Skeletal muscle tissue (tissue), 4 donors: ENCODE results near the gene CDC42BPA. TPM values are rescaled to one million over a fixed set of nuclear protein-coding genes. Genes with fewer than 3 reads are reported as not detected.
"Not testable (repeated sequence)": the region's sequence is repeated elsewhere in the genome, so short reads cannot be mapped to it uniquely, and the experiment has no call there.

ENCODE experiments used
- H3K27ac ChIP-seq: one replicate; pipeline ENCODE4 v1.7.0; 2013; ENCODE audit warnings: mild to moderate bottlenecking, low read depth, low read length, inconsistent platforms
- H3K27me3 ChIP-seq, 3 donors: one replicate each; pipeline ENCODE4 v1.7.0; 2013; ENCODE audit warnings: low read length in 3 of 3; ENCODE audit not compliant: control insufficient read depth in 3 of 3, insufficient read depth in 3 of 3
- H3K36me3 ChIP-seq, 3 donors: one replicate each; pipeline ENCODE4 v1.7.0; 2013; ENCODE audit warnings: low read length in 3 of 3; ENCODE audit not compliant: control insufficient read depth in 3 of 3, insufficient read depth in 3 of 3
- H3K4me1 ChIP-seq, 3 donors: one replicate each; pipeline ENCODE4 v1.7.0; 2013; ENCODE audit warnings: low read length in 3 of 3, mild to moderate bottlenecking in 3 of 3; ENCODE audit not compliant: control insufficient read depth in 3 of 3, insufficient read depth in 3 of 3
- H3K4me3 ChIP-seq, 3 donors: one replicate each; pipeline ENCODE4 v1.7.0; 2013; ENCODE audit warnings: low read length in 3 of 3
- H3K9ac ChIP-seq, 3 donors: one replicate each; pipeline ENCODE4 v1.7.0; 2013; ENCODE audit warnings: low read length in 3 of 3, mild to moderate bottlenecking in 3 of 3, moderate library complexity in 2 of 3, low read depth in 1 of 3
- H3K9me3 ChIP-seq, 3 donors: one replicate each; pipeline ENCODE4 v1.7.0; 2013; ENCODE audit warnings: low read length in 3 of 3; ENCODE audit not compliant: control insufficient read depth in 3 of 3
- total RNA-seq: library from RNA; depleted of rRNA; stranded (reverse); fragments of >200 nt; gene quantifications from one replicate; pipeline ENCODE4 v1.2.3, GENCODE V29; 2014
- donor health status: Osteomylitis.

Gene CDC42BPA
- total RNA-seq, 1 donor from 2014 or later = 44.4 TPM

DNA sequence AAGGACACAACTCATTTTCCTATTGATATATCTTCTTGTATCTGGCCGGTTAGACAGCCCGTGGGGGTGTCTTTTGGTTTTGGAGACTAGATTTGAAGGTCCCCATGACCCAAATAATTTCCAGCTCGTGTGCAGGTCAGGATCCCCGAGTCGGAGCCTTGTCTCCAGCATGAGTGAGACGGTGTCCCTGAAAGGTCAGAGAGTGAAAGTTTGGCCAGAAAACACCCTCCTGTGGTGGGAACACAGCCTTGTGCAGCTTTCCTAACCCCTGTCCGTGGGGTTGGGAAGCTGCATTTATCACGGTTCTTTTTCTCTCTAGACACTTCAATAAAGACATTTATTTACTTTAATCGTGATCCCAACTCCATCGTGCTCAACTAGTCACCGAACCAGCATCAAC lies 360.6 kb downstream of the CDC42BPA start:
- H3K9ac ChIP-seq = peak overlapping the region in 2 of 3 donors; percentile 24 to 35
- H3K4me1 ChIP-seq = peaks cover 42 to 75% (median 59%) of the 10 kb centered on the region in 3 donors
- peaks cover 6 to 32% (median 22%) of the 10 kb centered on the region in 3 donors for H3K36me3 ChIP-seq
- H3K9me3 ChIP-seq = peaks cover 0 to 5% (median 0%) of the 10 kb centered on the region in 3 donors
- H3K4me3 ChIP-seq = peak overlapping the region in 2 of 3 donors; percentile 2 to 38
- peak overlapping the region; percentile 73 for H3K27ac ChIP-seq
- no peaks in the 10 kb centered on the region for H3K27me3 ChIP-seq

DNA sequence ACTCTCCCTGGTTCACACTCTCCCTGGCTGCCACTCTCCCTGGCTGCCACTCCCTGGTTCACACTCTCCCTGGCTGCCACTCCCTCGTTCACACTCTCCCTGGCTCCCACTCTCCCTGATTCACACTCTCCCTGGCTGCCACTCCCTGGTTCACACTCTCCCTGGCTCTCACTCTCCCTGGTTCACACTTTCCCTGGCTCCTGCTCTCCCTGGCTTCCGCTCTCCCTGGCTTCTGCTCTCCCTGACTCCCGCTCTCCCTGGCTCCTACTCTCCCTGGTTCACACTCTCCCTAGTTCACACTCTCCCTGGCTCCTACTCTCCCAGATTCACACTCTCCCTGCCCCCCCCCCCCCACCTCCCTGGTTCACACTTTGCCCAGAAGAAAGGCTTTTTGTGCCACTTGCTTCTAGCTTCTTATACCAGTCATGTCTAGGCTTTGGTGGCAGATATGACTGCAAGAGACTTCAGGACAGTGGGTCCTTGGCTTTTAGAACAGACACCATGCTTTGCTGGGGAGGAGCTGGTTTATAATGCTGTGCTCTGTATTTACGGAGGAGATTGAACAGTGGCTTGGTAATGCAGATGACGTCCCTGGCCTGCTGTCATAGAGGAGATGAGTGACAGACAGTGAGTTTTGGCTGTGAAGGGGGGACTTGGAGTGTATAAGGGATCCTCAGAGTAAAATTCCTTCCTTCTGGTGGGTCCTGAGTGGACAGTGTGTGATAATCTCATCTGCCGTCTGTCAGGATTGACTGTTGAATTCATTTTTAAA lies 361.2 kb downstream of the CDC42BPA start:
- H3K27ac ChIP-seq = peak overlapping the region; percentile 73
- H3K36me3 ChIP-seq = peaks cover 0 to 26% (median 16%) of the 10 kb centered on the region in 3 donors
- H3K4me1 ChIP-seq = peaks cover 36 to 71% (median 53%) of the 10 kb centered on the region in 3 donors
- peak overlapping the region in 2 of 3 donors; percentile 24 to 55 for H3K9ac ChIP-seq
- no peaks in the 10 kb centered on the region for H3K27me3 ChIP-seq
- peak overlapping the region in 2 of 3 donors; percentile 2 to 17 for H3K4me3 ChIP-seq
- H3K9me3 ChIP-seq = peaks cover 0 to 5% (median 0%) of the 10 kb centered on the region in 3 donors

DNA sequence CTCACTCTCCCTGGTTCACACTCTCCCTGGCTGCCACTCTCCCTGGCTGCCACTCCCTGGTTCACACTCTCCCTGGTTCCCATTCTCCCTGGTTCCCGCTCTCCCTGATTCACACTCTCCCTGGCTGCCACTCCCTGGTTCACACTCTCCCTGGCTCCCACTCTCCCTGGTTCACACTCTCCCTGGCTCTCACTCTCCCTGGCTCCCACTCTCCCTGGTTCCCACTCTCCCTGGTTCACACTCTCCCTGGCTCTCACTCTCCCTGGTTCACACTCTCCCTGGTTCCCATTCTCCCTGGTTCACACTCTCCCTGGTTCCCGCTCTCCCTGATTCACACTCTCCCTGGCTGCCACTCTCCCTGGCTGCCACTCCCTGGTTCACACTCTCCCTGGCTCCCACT lies 362.4 kb downstream of the CDC42BPA start:
- not testable (repeated sequence) for H3K27ac ChIP-seq, H3K4me3 ChIP-seq, H3K9ac ChIP-seq, H3K27me3 ChIP-seq, H3K9me3 ChIP-seq
- Histone ChIP-seq H3K36me3 (peaks cover 0 to 17% (median 6%) of the 10 kb centered on the region in 3 donors), H3K4me1 (peaks cover 32 to 71% (median 58%) of the 10 kb centered on the region in 3 donors)

DNA sequence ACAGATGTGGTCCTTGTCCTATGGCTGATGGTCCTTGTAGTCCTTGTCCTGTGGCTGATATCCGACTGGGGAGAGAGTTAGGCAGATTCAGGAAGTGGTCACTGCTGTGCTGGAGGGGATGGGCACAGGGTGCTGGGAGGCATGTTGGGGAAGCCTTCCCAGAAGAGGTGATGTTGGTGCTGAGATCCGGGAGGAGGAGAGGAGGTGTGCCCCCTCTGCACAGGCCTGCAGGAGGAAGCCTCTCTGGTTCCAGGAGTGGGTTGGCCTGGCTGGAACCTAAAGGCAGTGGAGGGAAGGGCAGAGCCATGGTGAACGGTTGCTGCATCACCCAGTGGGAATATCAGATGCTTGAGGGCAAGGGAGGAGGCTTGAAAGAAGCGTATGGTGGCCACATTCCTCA lies 363.5 kb downstream of the CDC42BPA start:
- Histone ChIP-seq H3K9ac (no peak overlapping the region), H3K36me3 (peaks cover 0 to 23% (median 9%) of the 10 kb centered on the region in 3 donors), H3K4me3 (peak overlapping the region in 2 of 3 donors; percentile 5 to 22), H3K9me3 (peaks cover 0 to 5% (median 0%) of the 10 kb centered on the region in 3 donors), H3K4me1 (peaks cover 40 to 70% (median 57%) of the 10 kb centered on the region in 3 donors), H3K27me3 (no peaks in the 10 kb centered on the region), H3K27ac (no peak overlapping the region)

DNA sequence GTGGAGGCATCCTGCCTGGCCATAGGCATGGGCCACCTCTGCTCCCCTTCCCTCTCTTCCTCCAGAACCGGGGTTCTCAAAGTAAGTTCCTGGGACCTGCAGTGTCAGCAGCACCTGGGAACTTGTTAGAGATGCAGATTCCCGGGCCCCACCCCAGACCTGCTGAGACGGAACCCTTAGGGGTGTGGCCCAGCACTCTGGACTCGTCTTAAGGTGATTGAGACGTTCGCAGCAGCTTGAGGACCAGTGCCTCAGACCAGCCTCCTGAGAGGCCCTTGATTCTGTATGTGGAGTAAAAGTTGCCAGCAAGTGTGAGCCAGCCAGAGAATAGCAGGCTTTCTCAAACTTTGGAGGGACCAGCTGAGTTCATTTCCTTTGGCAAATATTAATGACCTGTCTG lies 364.0 kb downstream of the CDC42BPA start:
- H3K27me3 ChIP-seq = no peaks in the 10 kb centered on the region
- no peak overlapping the region for H3K4me3 ChIP-seq
- peaks cover 41 to 70% (median 59%) of the 10 kb centered on the region in 3 donors for H3K4me1 ChIP-seq
- H3K9ac ChIP-seq = no peak overlapping the region
- no peak overlapping the region for H3K27ac ChIP-seq
- peaks cover 0 to 5% (median 0%) of the 10 kb centered on the region in 3 donors for H3K9me3 ChIP-seq
- H3K36me3 ChIP-seq = peaks cover 0 to 27% (median 9%) of the 10 kb centered on the region in 3 donors

DNA sequence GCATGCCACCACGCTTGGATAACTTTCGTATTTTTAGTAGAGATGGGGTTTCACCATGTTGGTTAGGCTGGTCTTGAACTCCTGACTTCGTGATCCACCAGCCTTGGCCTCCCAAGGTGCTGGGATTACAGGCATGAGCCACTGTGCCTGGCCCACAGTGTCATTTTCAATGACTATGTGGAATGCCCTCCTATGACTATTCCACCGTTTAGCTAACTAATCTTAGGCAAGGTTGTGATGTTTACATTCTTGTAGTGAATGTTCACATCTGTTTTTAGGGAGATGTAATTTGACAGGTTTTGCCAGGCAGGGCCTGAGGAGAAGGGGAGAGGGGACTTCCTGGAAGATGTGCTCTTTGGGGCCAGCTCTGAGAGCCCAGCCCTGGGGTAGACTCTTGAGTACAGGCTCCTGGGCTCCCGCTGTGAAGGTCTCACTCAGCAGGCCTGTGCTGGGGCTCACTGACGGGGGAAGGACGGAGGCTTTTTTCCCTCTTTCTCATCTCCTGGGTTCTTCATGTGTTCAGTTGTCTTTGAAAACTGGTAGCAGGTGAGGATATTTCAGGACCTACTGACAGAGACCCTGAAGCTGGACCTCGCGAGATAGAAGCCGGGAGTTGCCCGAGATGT lies 365.0 kb downstream of the CDC42BPA start:
- Histone ChIP-seq H3K4me3 (no peak overlapping the region), H3K9ac (peak overlapping the region in 1 of 3 donors; percentile 20), H3K9me3 (peaks cover 0 to 5% (median 0%) of the 10 kb centered on the region in 3 donors), H3K4me1 (peaks cover 41 to 70% (median 55%) of the 10 kb centered on the region in 3 donors), H3K36me3 (peaks cover 1 to 30% (median 9%) of the 10 kb centered on the region in 3 donors), H3K27me3 (no peaks in the 10 kb centered on the region), H3K27ac (peak overlapping the region; percentile 6)

DNA sequence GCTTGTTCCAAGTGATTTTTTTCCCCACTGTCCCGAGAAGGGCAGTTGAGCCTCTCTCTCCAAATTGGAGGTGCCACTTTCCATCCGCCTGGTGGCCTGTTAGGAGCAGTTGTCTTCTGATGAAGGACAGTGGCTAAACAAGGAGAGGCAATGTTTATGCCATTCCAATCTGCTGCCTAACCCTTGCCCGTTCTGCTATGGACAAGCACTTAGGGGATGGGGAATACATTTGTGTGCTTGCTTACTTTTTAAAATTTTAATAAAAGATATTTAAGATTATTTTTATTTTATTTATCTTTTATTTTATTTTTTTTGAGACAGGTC lies 366.2 kb downstream of the CDC42BPA start:
- H3K4me1 ChIP-seq = peaks cover 33 to 65% (median 46%) of the 10 kb centered on the region in 3 donors
- H3K27me3 ChIP-seq = no peaks in the 10 kb centered on the region
- H3K9me3 ChIP-seq = peaks cover 0 to 5% (median 4%) of the 10 kb centered on the region in 3 donors
- no peak overlapping the region for H3K9ac ChIP-seq
- H3K36me3 ChIP-seq = peaks cover 5 to 33% (median 9%) of the 10 kb centered on the region in 3 donors
- no peak overlapping the region for H3K27ac ChIP-seq
- no peak overlapping the region for H3K4me3 ChIP-seq

DNA sequence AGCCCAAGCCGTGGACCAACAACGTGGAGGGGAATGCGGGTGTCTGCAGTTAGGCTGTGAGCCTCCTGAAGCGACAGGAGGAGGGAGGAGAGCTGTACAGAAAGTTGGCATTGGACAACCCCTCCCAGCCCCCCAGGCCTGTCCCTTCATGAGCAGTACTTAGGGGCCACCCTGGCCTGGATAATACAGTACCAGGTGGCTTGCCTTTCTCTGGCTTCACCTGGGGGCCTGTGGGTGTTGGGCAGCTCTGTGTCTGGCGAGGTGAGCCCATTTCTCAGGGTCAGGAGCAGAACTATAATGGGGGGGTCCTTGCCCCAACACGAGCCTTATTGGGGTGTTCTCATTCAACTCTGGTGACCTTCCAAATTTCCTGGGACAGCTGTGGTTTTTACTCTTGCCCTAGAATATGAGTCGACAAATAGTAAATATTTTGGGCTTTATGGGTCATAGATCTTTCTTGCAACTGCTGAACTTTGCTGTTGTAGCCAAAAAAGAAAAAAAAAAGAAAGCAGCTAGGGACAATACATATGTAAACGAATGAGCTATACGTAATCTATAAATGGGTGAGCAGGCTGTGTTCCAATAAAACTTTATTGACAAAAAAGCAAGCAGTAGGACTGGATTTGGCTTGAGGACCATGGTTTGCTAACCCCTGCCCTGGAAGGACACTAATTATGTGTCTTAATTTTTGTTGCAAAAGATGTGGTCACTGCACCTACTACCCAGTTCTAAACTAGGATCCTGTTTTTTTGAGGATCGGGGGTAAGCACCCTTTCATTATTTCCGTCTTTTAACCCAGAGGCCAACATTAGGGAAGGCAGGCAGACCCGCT lies 366.8 kb downstream of the CDC42BPA start:
- peak overlapping the region; percentile 28 for H3K27ac ChIP-seq
- peaks cover 39 to 68% (median 49%) of the 10 kb centered on the region in 3 donors for H3K4me1 ChIP-seq
- peak overlapping the region in 1 of 3 donors; percentile 25 for H3K9ac ChIP-seq
- peaks cover 5 to 33% (median 9%) of the 10 kb centered on the region in 3 donors for H3K36me3 ChIP-seq
- no peak overlapping the region for H3K4me3 ChIP-seq
- H3K9me3 ChIP-seq = peaks cover 0 to 5% (median 4%) of the 10 kb centered on the region in 3 donors
- H3K27me3 ChIP-seq = no peaks in the 10 kb centered on the region

DNA sequence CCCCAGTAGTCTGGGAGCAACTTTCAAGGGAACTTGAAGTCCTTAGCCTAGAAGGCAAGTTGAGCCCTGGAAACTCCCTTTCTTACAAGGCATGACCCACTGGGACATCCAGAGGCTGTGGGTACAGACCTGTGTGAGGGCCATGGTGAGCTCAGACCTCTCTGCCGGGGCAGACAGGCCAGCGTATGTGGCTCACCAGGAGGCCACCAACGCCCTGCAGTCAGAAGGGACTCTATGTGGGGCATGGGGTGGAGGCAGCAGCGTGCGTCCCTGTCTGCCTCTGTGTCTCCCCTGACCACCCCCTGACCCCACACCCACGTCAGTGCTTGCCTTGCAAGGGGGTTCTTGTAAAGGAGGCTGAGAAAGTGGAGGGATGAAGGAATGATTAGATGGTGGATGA lies 367.4 kb downstream of the CDC42BPA start:
- H3K27me3 ChIP-seq = no peaks in the 10 kb centered on the region
- H3K36me3 ChIP-seq = peaks cover 5 to 33% (median 9%) of the 10 kb centered on the region in 3 donors
- no peak overlapping the region for H3K27ac ChIP-seq
- peak overlapping the region in 1 of 3 donors; percentile 25 for H3K9ac ChIP-seq
- H3K4me3 ChIP-seq = no peak overlapping the region
- H3K4me1 ChIP-seq = peaks cover 45 to 74% (median 55%) of the 10 kb centered on the region in 3 donors
- H3K9me3 ChIP-seq = peaks cover 0 to 5% (median 4%) of the 10 kb centered on the region in 3 donors
